Naive thymus-derived CD8-positive, alpha-beta T cell (primary cell): ENCODE data around the gene TK2. TPM values are rescaled to one million over a fixed set of nuclear protein-coding genes. Genes with fewer than 3 reads are reported as not detected.
A peak's percentile ranks its signal among the peaks of the same experiment; 100 is the strongest.

Experiments
- ATAC-seq, 2 donors: fragments of 150-1000 bp; cut with Tn5 transposase in 1 of 2; sonication (Bioruptor Pico), chemical (Tn5 transposase) in 1 of 2; 1 replicate in 1 of 2; 2 replicates in 1 of 2; pipeline ENCODE4 v1.10.0; 2021; ENCODE audit warnings: mild to moderate bottlenecking in 2 of 2, moderate library complexity in 2 of 2
- POLR2A ChIA-PET: fragments of 350-600 bp; sonication (Branson Sonifier 250); formaldehyde crosslinking; loops from one replicate; lab custom pipeline; 2021; ENCODE audit warnings: antibody characterized with exemption; lab: Charles Lee
- DNase-seq, 10 donors: peaks; one replicate each; pipeline versions ENCODE4 v3.0.0 to v3.0.0-alpha.2; 2020 to 2022
- H3K27ac Mint-ChIP-seq, 10 donors: one replicate each; pipeline ENCODE4 v1.8.0; 2020 to 2022; ENCODE audit warnings: mild to moderate bottlenecking in 10 of 10, mixed read lengths in 10 of 10, moderate library complexity in 4 of 10, inconsistent platforms in 1 of 10
- H3K27me3 Mint-ChIP-seq, 5 donors: one replicate each; pipeline ENCODE4 v1.8.0; 2021 to 2022; ENCODE audit warnings: mixed read lengths in 5 of 5
- H3K36me3 Mint-ChIP-seq, 3 donors: one replicate each; pipeline ENCODE4 v1.8.0; 2020 to 2022; ENCODE audit warnings: mixed read lengths in 3 of 3, mild to moderate bottlenecking in 2 of 3, inconsistent platforms in 1 of 3
- H3K4me1 Mint-ChIP-seq, 4 donors: one replicate each; pipeline ENCODE4 v1.8.0; 2021 to 2022; ENCODE audit warnings: mixed read lengths in 4 of 4
- H3K4me3 Mint-ChIP-seq, 10 donors: one replicate each; pipeline ENCODE4 v1.8.0; 2020 to 2022; ENCODE audit warnings: mild to moderate bottlenecking in 10 of 10, mixed read lengths in 10 of 10, moderate library complexity in 6 of 10, inconsistent platforms in 1 of 10
- H3K9me3 Mint-ChIP-seq, 9 donors: one replicate each; pipeline ENCODE4 v1.8.0; 2020 to 2022; ENCODE audit warnings: mixed read lengths in 9 of 9, mild to moderate bottlenecking in 3 of 9, inconsistent platforms in 1 of 9, moderate library complexity in 1 of 9
- polyA plus RNA-seq, 3 donors: library from polyadenylated mRNA; unstranded; fragments of 300-500 nt; fragmentation: Illumina TruSeq; gene quantifications; one replicate each; pipeline ENCODE4 v1.2.3, GENCODE V29; 2021
- total RNA-seq, 8 experiments: library from RNA in 2 of 8; stranded (reverse) in 2 of 8; gene quantifications; one replicate each; pipeline ENCODE4 v1.2.3 and lab custom pipeline; 2021 to 2026

The TK2 gene
- total and polyA plus RNA-seq, 5 experiments from 2014 or later: 1.9 to 8.7 (median 4.0) TPM

DNA sequence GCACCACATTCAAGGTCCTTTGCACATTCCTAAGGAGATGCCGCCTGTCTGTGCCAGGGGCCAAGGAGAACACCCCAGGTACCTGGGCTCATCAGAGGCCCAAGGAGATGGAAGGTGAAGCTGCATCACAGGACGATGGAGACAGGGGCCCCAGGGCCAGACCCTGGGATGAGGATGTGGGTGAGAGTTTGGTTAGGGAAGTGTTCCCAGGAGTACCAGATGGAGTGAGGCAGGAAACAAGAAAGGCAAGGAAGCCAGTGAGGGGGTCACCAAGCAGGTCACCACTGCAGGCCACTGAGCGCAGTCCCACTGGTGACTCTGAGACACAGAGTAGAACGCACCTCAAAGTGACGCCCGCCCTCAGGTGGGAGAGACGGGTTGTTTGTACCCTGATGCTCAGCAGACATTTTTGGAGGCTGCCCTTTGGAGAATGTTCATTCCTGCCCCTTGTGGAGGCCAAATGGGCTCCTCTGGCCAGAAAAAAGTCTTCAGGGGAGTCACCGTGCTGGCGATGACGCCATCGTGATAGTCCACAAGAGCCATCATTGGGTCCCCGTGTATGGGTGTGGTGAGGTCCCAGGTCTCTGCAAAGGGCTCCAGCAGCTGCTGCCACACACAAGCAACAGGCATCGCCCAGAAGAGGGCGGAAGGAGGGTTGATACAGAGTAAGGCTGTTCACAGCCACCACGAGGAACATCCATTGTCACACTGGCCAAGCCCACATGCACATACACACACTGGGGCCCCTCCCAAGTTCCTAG, 65.3 kb downstream of the TK2 start:
- POLR2A ChIA-PET: interaction anchor here (1.8 kb wide), 1 partner anchor 78 kb away, joined by 5 read pairs; no protein-coding TSS in a partner anchor
- Mint-ChIP-seq H3K27me3 (peaks cover 0 to 1% (median 0%) of the 10 kb centered on the region in 5 donors), H3K4me3 (no peak overlapping the region), H3K9me3 (no peaks in the 10 kb centered on the region), H3K27ac (peak overlapping the region in 1 of 10 donors; percentile 81), H3K4me1 (peaks cover 8 to 16% (median 11%) of the 10 kb centered on the region in 4 donors), H3K36me3 (no peaks in the 10 kb centered on the region)
- no peak for ATAC-seq
- peak in 1 of 10 donors; percentile 31 for DNase-seq

DNA sequence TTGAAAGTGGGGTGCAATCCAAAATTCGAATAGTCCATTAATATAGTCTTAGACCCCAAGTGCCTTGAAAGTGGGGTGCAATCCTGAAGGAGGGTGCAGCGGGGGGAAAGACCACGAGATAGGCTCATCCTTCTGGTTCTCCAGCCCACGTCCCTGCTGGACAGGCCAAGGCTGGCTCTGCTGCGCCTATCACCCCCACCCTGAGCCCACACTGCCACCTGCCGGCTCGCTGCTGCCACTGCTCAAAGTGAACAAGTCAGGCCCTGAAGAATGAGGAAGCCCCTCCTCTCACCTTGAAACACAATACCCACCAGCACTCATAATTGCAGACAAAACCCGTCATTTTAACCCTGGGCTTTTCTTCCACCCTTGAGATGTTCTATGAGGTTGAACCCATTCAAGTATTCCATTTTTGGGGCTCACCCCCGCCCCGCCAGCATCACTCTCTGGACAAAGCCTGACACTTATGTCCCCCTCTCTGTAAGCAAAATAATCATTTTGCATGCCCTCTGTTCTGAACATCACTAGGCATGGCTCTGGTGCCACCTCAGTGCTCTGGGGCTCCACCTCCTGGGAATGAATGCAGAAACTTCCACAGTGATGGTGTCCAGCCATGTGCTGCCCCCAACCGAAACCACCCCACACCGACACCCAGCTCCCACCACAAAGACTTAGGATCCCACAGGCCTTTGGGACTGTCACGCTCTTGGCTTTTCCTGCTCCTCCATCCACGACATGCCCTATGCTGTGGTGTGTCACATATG, 66.1 kb downstream of the TK2 start:
- Mint-ChIP-seq H3K4me3 (no peak overlapping the region), H3K27me3 (peaks cover 0 to 1% (median 0%) of the 10 kb centered on the region in 5 donors), H3K9me3 (no peaks in the 10 kb centered on the region), H3K36me3 (no peaks in the 10 kb centered on the region), H3K4me1 (peaks cover 6 to 19% (median 15%) of the 10 kb centered on the region in 4 donors), H3K27ac (peak overlapping the region in 6 of 10 donors; percentile 2 to 81 (median 61))
- peak; percentile 84 to 90 for ATAC-seq
- DNase-seq: peak; percentile 53 to 86 (median 69)
- POLR2A ChIA-PET: interaction anchor here (1.8 kb wide), 1 partner anchor 77 kb away, joined by 5 read pairs; no protein-coding TSS in a partner anchor

DNA sequence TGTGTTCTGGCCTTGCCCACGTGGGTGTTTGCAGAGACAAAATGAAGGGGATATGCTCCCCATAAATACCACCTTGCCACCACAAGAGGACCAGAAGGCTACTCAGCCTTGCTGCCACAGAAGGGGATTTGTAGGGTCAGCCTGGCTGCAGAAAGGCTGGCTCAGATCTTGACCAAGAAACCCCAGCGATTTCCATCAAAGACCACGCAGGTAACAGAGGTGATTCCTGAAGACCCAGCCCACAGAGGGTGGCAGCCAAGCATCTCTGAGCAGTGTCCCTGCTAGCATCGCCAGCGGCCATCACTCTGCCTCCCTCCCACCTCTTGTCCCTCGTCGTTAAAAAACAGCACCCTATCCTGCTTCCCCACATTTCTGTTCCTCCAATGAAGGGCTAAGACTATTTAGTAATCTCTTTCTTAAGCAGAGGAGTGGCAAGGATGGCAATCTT, 68.0 kb downstream of the TK2 start:
- H3K4me1 Mint-ChIP-seq: peaks cover 13 to 26% (median 21%) of the 10 kb centered on the region in 4 donors
- POLR2A ChIA-PET: interaction anchor here (1.0 kb wide), 1 partner anchor 75 kb away, joined by 3 read pairs; no protein-coding TSS in a partner anchor

DNA sequence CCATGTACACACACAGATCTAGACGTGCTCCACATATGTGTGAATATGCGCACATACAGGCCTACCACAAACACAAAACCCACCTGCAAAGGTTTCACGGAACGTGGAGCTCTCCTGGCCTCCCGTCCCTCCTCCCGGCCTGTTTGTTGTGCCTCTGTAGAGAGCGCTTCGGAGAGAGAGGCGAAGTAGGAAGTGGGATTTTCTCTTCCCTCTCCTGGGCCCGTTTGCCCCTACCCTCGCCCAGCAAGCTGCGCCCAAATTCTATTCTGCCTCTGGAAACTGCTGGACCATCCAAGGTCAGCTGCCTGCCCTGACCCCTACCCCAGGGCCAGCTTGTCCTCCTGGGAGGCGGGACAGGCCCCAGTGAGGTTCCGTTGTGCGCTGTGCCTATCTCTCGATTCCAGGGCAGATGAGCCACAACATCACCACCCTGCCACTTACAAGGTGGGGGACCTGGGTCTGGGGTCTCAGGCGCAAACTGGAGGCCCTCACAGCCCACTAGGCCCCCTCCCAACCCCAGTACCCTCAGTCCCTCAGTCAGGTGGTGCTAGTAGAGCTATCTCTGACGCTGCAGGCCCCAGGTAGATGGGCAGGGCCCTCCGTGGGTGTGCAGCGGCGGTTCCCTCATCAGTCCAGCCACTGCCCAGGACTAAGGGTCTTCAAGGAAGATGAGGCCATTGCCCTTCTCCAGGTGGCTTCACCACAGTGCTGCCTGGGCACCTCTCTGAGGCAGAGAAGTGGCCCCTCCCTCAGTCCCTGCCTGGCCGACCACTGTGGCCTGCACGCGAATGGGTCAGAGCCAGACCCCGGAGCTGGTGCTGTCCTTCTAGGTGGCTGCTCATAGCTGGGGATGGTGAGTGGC, 68.6 kb downstream of the TK2 start:
- POLR2A ChIA-PET: interaction anchor here (0.6 to 1.4 kb wide), 3 partner anchors 34 to 74 kb away, joined by 3 to 5 read pairs (median 3); partner anchors contain the start of gene CKLF
- Mint-ChIP-seq H3K4me1 (peaks cover 13 to 28% (median 22%) of the 10 kb centered on the region in 4 donors), H3K36me3 (no peaks in the 10 kb centered on the region), H3K27ac (peak overlapping the region in 2 of 10 donors; percentile 21 to 90), H3K4me3 (no peak overlapping the region), H3K27me3 (peaks cover 0 to 3% (median 0%) of the 10 kb centered on the region in 5 donors), H3K9me3 (no peaks in the 10 kb centered on the region)
- no peak for ATAC-seq
- DNase-seq: peak in 1 of 10 donors; percentile 58

More for the DNA sequence above, 68.0 kb downstream of the TK2 start:
- H3K9me3 Mint-ChIP-seq: no peaks in the 10 kb centered on the region
- H3K27me3 Mint-ChIP-seq: peaks cover 0 to 3% (median 0%) of the 10 kb centered on the region in 5 donors
- no peaks in the 10 kb centered on the region for H3K36me3 Mint-ChIP-seq
- no peak overlapping the region for H3K4me3 Mint-ChIP-seq
- peak overlapping the region in 1 of 10 donors; percentile 51 for H3K27ac Mint-ChIP-seq
- DNase-seq: peak in 1 of 10 donors; percentile 21
- ATAC-seq: no peak

DNA sequence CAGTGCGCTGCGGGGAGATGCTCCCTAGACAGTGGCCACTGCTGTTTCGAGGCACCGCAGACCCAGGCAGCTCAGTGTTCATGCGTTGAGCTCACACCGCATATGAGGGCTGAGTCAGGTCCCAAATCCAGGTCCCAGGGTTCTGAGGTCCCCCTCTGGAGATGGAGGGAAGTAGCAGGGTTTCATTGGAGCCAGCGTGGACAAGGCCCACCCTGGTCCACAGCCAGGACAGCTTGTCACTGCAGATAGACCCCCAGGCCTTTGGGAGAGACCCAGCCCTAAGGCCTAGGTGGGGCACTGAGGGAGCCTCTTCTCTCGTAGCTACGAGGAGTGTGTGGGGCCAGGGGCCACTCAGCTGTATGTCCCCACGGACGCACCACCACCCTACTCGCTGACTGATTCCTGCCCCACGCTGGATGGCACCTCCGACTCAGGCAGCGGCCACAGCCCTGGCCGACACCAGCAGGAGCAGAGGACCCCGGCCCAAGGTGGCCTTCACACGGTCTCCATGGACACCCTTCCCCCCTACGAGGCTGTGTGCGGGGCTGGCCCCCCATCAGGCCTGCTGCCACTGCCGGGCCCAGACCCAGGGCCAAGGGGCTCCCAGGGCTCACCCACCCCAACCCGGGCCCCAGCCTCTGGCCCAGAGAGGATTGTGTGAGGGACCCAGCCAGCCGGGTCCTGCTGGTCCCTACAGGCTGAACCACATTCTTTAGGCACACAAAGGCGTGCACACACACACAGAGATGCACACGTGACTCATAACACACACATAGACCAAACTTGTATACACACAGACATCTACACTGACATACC, 69.4 kb downstream of the TK2 start:
- peaks cover 13 to 29% (median 25%) of the 10 kb centered on the region in 4 donors for H3K4me1 Mint-ChIP-seq

DNA sequence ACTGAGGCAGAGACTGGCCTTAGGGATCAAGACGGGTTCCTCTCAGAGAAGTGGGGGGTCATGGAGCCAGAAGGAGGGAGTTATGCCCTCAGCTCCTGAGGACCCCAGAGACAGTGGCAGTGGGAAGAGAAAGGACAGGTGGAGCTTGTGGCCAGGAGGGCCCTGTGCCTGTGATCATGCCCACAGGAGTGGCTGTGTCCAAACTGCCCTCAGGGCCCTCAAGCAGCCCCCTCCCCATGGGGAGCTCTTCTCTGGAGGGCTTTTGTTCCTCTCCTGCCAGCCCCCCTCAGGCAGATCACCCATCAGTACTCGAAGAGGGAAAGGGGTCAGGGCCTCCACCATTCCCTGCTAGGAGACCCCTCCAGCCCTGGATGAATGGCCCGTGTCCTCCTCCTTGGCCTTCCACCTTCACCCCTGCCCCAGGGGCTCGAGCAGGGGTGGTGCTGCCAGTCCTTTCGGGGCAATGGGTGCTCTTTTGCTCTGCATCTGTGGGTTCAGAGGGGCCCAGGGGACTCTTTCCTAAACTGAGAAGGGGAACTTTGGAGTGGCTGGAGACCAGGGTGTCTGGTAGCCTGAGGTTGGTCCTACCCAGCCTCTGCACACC, 70.2 kb downstream of the TK2 start:
- Mint-ChIP-seq H3K4me3 (no peak overlapping the region), H3K4me1 (peaks cover 15 to 34% (median 31%) of the 10 kb centered on the region in 4 donors)

More for the DNA sequence above, 69.4 kb downstream of the TK2 start:
- H3K4me3 Mint-ChIP-seq: no peak overlapping the region
- H3K36me3 Mint-ChIP-seq: no peaks in the 10 kb centered on the region
- H3K27ac Mint-ChIP-seq: peak overlapping the region in 1 of 10 donors; percentile 21
- ATAC-seq (no peak), DNase-seq (peak in 1 of 10 donors; percentile 30)
- H3K27me3 Mint-ChIP-seq: peaks cover 0 to 3% (median 0%) of the 10 kb centered on the region in 5 donors
- no peaks in the 10 kb centered on the region for H3K9me3 Mint-ChIP-seq
- POLR2A ChIA-PET: interaction anchor here (1.0 to 1.4 kb wide), 2 partner anchors 72 to 74 kb away, joined by 5 read pairs; partner anchors contain the start of gene CKLF

DNA sequence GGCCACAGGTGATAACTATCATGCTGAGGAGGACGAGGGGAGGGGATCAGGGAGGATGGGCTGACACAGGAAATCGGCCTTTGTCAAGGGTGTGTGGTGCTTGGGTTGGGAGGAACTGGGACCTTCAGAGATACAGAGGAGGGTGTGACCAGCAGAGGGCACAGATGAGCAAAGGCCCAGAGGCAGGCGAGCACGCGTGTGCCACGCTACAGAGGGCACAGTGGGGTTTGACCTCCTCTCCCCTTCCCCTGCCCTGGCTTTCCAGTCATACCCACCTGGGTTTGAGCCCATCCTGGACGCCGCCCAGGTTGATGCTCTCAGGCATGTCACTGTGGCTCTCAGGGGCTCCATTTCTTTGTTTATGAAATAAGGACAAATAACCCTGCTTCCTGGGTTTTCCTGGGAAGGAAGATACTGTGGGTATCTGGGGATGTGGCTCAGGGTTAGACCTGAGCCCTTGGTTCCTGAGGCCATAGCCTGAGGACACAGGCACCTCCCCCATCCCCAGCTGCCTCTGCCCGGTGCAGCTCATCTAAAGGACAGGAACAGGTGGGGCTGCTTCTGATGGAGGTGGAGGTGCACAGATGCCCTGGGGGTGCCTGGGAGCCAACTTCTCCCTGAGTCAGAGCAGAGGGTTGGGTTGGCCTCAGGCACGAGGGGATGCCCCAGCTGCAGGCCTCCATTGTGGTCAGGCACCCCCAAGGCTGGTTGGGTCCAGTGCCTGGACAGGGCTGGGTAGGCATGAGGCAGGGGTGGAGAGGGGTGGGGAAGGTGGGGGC, 71.0 kb downstream of the TK2 start:
- H3K4me3 Mint-ChIP-seq: peak overlapping the region in 5 of 10 donors; percentile 30 to 71 (median 47)
- H3K4me1 Mint-ChIP-seq: peaks cover 17 to 39% (median 34%) of the 10 kb centered on the region in 4 donors
- no peaks in the 10 kb centered on the region for H3K36me3 Mint-ChIP-seq
- POLR2A ChIA-PET: interaction anchor here (0.7 to 1.0 kb wide), 3 partner anchors 69 to 126 kb away, joined by 3 read pairs; partner anchors contain the start of gene CMTM3
- no peaks in the 10 kb centered on the region for H3K9me3 Mint-ChIP-seq
- peak overlapping the region in 9 of 10 donors; percentile 1 to 76 (median 38) for H3K27ac Mint-ChIP-seq
- peak; percentile 78 to 88 for ATAC-seq
- peak; percentile 45 to 87 (median 70) for DNase-seq
- peaks cover 0 to 1% (median 0%) of the 10 kb centered on the region in 5 donors for H3K27me3 Mint-ChIP-seq

More for the DNA sequence above, 70.2 kb downstream of the TK2 start:
- Mint-ChIP-seq H3K27me3 (peaks cover 0 to 1% (median 0%) of the 10 kb centered on the region in 5 donors), H3K27ac (peak overlapping the region in 1 of 10 donors; percentile 43), H3K9me3 (no peaks in the 10 kb centered on the region), H3K36me3 (no peaks in the 10 kb centered on the region)
- DNase-seq (peak in 1 of 10 donors; percentile 51), ATAC-seq (no peak)
- POLR2A ChIA-PET: interaction anchor here (0.9 to 1.4 kb wide), 4 partner anchors 71 to 125 kb away, joined by 3 to 5 read pairs (median 4); partner anchors contain the start of genes CKLF and CMTM3

DNA sequence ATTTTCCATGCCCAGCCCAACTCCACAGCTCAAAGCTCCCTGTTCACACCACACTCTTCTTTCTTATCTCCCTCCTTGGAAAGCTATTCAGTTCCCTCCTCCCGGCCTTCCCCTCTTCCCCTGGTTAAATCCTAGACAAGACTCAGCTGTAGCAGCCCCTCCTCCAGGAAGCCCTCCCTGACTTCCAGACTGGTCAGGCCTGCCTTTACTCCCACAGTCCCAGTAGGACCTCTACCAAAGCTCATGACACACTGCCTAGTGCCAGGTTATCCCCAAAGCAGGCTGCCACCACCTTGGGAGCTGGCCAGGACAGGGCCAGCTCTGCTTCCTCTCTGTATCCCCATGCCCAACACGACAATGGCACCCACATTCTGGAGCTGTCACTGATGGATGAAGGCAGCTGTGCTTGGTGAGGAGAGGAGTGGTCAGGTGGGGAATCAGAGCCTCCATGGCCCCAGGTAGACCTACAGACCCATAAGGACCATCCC, 72.8 kb downstream of the TK2 start:
- H3K9me3 Mint-ChIP-seq: no peaks in the 10 kb centered on the region
- H3K4me3 Mint-ChIP-seq: no peak overlapping the region
- H3K27ac Mint-ChIP-seq: peak overlapping the region in 5 of 10 donors; percentile 34 to 63 (median 50)
- DNase-seq (no peak), ATAC-seq (no peak)
- POLR2A ChIA-PET: interaction anchor here (1.0 to 1.5 kb wide), 3 partner anchors 69 to 128 kb away, joined by 3 to 6 read pairs (median 4); partner anchors contain the start of gene CMTM3
- H3K27me3 Mint-ChIP-seq: peaks cover 0 to 1% (median 0%) of the 10 kb centered on the region in 5 donors
- H3K4me1 Mint-ChIP-seq: peaks cover 18 to 37% (median 31%) of the 10 kb centered on the region in 4 donors
- H3K36me3 Mint-ChIP-seq: no peaks in the 10 kb centered on the region

DNA sequence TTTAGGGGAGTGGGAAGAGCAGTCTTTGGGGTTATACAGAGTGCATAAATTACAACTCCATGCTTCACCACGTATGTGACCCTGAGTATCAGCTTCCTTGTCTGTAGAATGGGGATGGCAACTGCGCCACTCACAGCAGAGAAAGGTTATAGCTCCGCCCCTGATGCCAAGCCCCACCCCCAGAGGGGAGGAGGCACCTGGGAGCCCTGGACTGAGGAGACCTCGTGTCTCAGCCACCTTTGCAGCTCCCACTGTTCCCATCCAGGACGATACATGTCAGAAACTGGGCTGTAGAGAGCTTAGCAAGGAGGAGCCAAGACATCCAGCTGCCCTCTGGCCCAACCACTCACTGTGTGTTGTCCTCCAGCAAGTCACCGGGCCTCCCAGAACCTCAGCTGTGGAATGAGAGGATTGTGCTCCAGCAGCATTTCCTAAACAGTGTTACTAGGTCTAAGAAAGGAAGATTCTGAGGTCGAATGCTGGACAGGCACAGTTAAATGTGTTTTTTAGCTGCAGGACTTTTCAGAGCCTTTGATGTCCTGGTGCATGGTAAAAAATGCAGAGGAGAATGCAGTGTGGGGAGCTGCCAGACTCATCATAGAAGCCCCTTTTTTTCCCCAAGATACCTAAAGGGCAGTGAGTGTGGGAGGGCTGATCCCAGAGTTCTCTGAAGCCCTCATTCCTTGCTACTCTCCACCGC, 73.4 kb downstream of the TK2 start:
- no peaks in the 10 kb centered on the region for H3K36me3 Mint-ChIP-seq
- DNase-seq (peak in 1 of 10 donors; percentile 18), ATAC-seq (no peak)
- POLR2A ChIA-PET: interaction anchor here (1.0 to 1.5 kb wide), 3 partner anchors 68 to 129 kb away, joined by 3 to 6 read pairs (median 4); partner anchors contain the start of gene CMTM3
- peaks cover 18 to 37% (median 31%) of the 10 kb centered on the region in 4 donors for H3K4me1 Mint-ChIP-seq
- H3K27ac Mint-ChIP-seq: peak overlapping the region in 5 of 10 donors; percentile 34 to 72 (median 50)
- peaks cover 0 to 1% (median 0%) of the 10 kb centered on the region in 5 donors for H3K27me3 Mint-ChIP-seq
- no peaks in the 10 kb centered on the region for H3K9me3 Mint-ChIP-seq
- H3K4me3 Mint-ChIP-seq: no peak overlapping the region
